Left lung (tissue), 10 donors: ENCODE data around the gene WDPCP. TPM values are rescaled to one million over a fixed set of nuclear protein-coding genes. Genes with fewer than 3 reads are reported as not detected.

ENCODE experiments used
- ATAC-seq: fragments of 200-7000 bp; cut with Tn5 transposase; one replicate; pipeline ENCODE4 v1.9.1; 2020; ENCODE audit warnings: moderate library complexity
- DNase-seq, 4 donors: peaks; one replicate each; pipeline ENCODE4 v3.0.0-alpha.2; 2013 to 2020
- H3K27ac ChIP-seq, 2 donors: fragments of 200-600 bp; sonication (generic) in 1 of 2; one replicate each; pipeline versions ENCODE4 v1.5.0 to v1.8.0; 2020 to 2021
- H3K27me3 ChIP-seq, 2 donors: fragments of 200-600 bp; sonication (generic) in 1 of 2; one replicate each; pipeline versions ENCODE4 v1.5.0 to v1.8.0; 2020 to 2021
- H3K36me3 ChIP-seq, 2 donors: fragments of 200-600 bp; sonication (generic) in 1 of 2; one replicate each; pipeline versions ENCODE4 v1.5.0 to v1.8.0; 2020 to 2021
- H3K4me1 ChIP-seq, 2 donors: fragments of 200-600 bp; one replicate each; pipeline ENCODE4 v1.8.0; 2021
- H3K4me3 ChIP-seq, 2 donors: fragments of 200-600 bp; sonication (generic) in 1 of 2; one replicate each; pipeline versions ENCODE4 v1.5.0 to v1.8.0; 2020 to 2021; ENCODE audit warnings: mild to moderate bottlenecking in 1 of 2
- H3K9me3 ChIP-seq, 2 donors: fragments of 200-600 bp; sonication (generic) in 1 of 2; one replicate each; pipeline versions ENCODE4 v1.5.0 to v1.8.0; 2020 to 2021
- intact Hi-C, 2 donors: fragments of 100-400 bp; cut with DNase I; formaldehyde crosslinking; loops; one replicate each; pipeline versions ENCODE4 v1.11.2 to v1.14.2; 2022
- polyA plus RNA-seq, 6 donors: library from polyadenylated mRNA; unstranded; fragments of 120-200 nt; gene quantifications; one replicate each; pipeline ENCODE4 v1.2.1, GENCODE V29; 2013; ENCODE audit not compliant: insufficient read length in 6 of 6
- total RNA-seq, 2 donors: library from RNA; stranded (reverse); fragmentation: NEBNext Ultra II Directional; extraction: Animal tissue kit (Norgen Biotek cat#: 25700); gene quantifications; one replicate each; pipeline ENCODE4 v1.2.1, GENCODE V29; 2021
- TF ChIP-seq, protein P1 (sequence below), 2 donors: fragments of 200-600 bp; sonication (generic) in 1 of 2; IDR thresholded peaks; one replicate each; pipeline versions ENCODE4 v1.5.0 to v1.8.0; 2021; ENCODE audit warnings: antibody characterized with exemption in 2 of 2
- donor health status: DM: no; HTN: yes; CAD: no.
- donor health status: DM: no; HTN: no; CAD: no.

Gene WDPCP
- total and polyA plus RNA-seq, 8 donors, result 9.0 to 17.5 (median 14.4) TPM

- H3K4me3 ChIP-seq, result no peak overlapping the region
- no peaks in the 10 kb centered on the region for H3K4me1 ChIP-seq
- TF ChIP-seq, protein P1, sequence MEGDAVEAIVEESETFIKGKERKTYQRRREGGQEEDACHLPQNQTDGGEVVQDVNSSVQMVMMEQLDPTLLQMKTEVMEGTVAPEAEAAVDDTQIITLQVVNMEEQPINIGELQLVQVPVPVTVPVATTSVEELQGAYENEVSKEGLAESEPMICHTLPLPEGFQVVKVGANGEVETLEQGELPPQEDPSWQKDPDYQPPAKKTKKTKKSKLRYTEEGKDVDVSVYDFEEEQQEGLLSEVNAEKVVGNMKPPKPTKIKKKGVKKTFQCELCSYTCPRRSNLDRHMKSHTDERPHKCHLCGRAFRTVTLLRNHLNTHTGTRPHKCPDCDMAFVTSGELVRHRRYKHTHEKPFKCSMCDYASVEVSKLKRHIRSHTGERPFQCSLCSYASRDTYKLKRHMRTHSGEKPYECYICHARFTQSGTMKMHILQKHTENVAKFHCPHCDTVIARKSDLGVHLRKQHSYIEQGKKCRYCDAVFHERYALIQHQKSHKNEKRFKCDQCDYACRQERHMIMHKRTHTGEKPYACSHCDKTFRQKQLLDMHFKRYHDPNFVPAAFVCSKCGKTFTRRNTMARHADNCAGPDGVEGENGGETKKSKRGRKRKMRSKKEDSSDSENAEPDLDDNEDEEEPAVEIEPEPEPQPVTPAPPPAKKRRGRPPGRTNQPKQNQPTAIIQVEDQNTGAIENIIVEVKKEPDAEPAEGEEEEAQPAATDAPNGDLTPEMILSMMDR (IDR thresholded peaks at IDR 0.05), result no peak
- H3K27me3 ChIP-seq, result no peaks in the 10 kb centered on the region
- no peaks in the 10 kb centered on the region for H3K36me3 ChIP-seq
- peaks cover 0 to 3% of the 10 kb centered on the region in 2 donors for H3K9me3 ChIP-seq
- DNase-seq (no peak), ATAC-seq (no peak)
- H3K27ac ChIP-seq, result no peak overlapping the region
- intact Hi-C loops, result no loop called here
Measured at GRCh38 chr2:63425606-63426005, 162.7 kb downstream of the WDPCP start.

- intact Hi-C loops, result no loop called here
Measured at GRCh38 chr2:63425079-63425416, 163.2 kb downstream of the WDPCP start.

GRCh38 chr2:63424329-63425078 lies 163.8 kb downstream of the WDPCP start:
- DNase-seq (peak in 1 of 4 donors; percentile 50), ATAC-seq (no peak)
- no peak overlapping the region for H3K27ac ChIP-seq
- no peak overlapping the region for H3K4me3 ChIP-seq
- TF ChIP-seq, protein P1 (IDR thresholded peaks at IDR 0.05), result peak in 1 of 2 donors; percentile 23
- intact Hi-C loops, result no loop called here
- no peaks in the 10 kb centered on the region for H3K4me1 ChIP-seq
- H3K36me3 ChIP-seq, result no peaks in the 10 kb centered on the region
- peaks cover 0 to 3% of the 10 kb centered on the region in 2 donors for H3K9me3 ChIP-seq
- H3K27me3 ChIP-seq, result no peaks in the 10 kb centered on the region

More at GRCh38 chr2:63425079-63425416, 163.2 kb downstream of the WDPCP start:
- H3K4me3 ChIP-seq, result no peak overlapping the region
- no peaks in the 10 kb centered on the region for H3K27me3 ChIP-seq
- H3K27ac ChIP-seq, result no peak overlapping the region
- TF ChIP-seq, protein P1 (IDR thresholded peaks at IDR 0.05), result no peak
- H3K9me3 ChIP-seq, result peaks cover 0 to 3% of the 10 kb centered on the region in 2 donors
- ATAC-seq, result no peak
- H3K36me3 ChIP-seq, result no peaks in the 10 kb centered on the region
- no peak for DNase-seq
- no peaks in the 10 kb centered on the region for H3K4me1 ChIP-seq

GRCh38 chr2:63422556-63422955 lies 165.7 kb downstream of the WDPCP start:
- Histone ChIP-seq H3K27me3 (no peaks in the 10 kb centered on the region), H3K4me1 (no peaks in the 10 kb centered on the region), H3K9me3 (no peaks in the 10 kb centered on the region), H3K27ac (no peak overlapping the region), H3K4me3 (no peak overlapping the region), H3K36me3 (no peaks in the 10 kb centered on the region)
- ATAC-seq, result no peak
- DNase-seq, result peak in 2 of 4 donors; percentile 48 to 56
- intact Hi-C loops, result no loop called here
- TF ChIP-seq, protein P1 (IDR thresholded peaks at IDR 0.05), result no peak

DNA sequence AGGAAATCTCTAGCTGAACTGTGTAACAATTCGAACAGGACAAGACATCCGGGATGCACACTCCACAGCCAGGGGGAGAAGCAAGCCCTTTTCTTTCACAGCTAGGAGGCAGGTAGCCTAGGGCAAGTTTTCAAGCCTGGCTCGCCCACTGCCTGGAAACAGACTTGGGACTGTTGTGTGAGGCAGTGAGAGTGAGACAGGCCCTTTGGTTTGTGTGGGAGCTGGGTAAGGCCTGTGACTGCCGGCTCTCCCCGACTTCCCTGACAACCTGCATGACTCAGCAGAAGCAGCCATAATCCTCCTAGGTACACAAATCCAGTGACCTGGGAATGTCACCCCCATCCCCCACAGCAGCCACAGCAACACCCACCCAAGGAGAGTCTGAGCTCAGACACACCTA lies 179.7 kb downstream of the WDPCP start:
- TF ChIP-seq, protein P1 (IDR thresholded peaks at IDR 0.05), result no peak
- Histone ChIP-seq H3K36me3 (peaks cover 0 to 6% of the 10 kb centered on the region in 2 donors), H3K9me3 (no peaks in the 10 kb centered on the region), H3K4me1 (no peaks in the 10 kb centered on the region), H3K27ac (no peak overlapping the region), H3K27me3 (no peaks in the 10 kb centered on the region), H3K4me3 (no peak overlapping the region)
- intact Hi-C loops, result no loop called here
- ATAC-seq (no peak), DNase-seq (no peak)
